Fibroblast of lung (primary cell): ENCODE data around the gene MYCL. TPM values are rescaled to one million over a fixed set of nuclear protein-coding genes. Genes with fewer than 3 reads are reported as not detected.

Experiments used
- DNase-seq, 2 donors: peaks; one replicate each; pipeline versions ENCODE4 v3.0.0 to v3.0.0-alpha.2; 2010; ENCODE audit warnings: low read depth in 2 of 2
- H2AFZ ChIP-seq: 2 replicates; pipeline ENCODE4 v1.5.1; 2012; ENCODE audit warnings: low read length, control low read depth, inconsistent platforms
- H3K27ac ChIP-seq: 2 replicates; pipeline ENCODE4 v1.5.1; 2011; ENCODE audit warnings: low read length, control low read depth; ENCODE audit not compliant: insufficient read depth
- H3K27me3 ChIP-seq: 2 replicates; pipeline ENCODE4 v1.5.1; 2011; ENCODE audit warnings: mild to moderate bottlenecking, low read length; ENCODE audit not compliant: control insufficient read depth, insufficient read depth
- H3K36me3 ChIP-seq: 2 replicates; pipeline ENCODE4 v1.5.1; 2011; ENCODE audit warnings: low read length; ENCODE audit not compliant: control insufficient read depth, insufficient read depth
- H3K4me1 ChIP-seq: 2 replicates; pipeline ENCODE4 v1.5.1; 2011; ENCODE audit warnings: low read length; ENCODE audit not compliant: control insufficient read depth, insufficient read depth; ENCODE audit errors: extremely low read depth
- H3K4me2 ChIP-seq: 2 replicates; pipeline ENCODE4 v1.5.1; 2011; ENCODE audit warnings: low read length, control low read depth; ENCODE audit not compliant: insufficient read depth; ENCODE audit errors: extremely low read depth
- H3K4me3 ChIP-seq, 4 experiments: fragments of 200-600 bp in 1 of 4; sonication (generic) in 1 of 4; replicated peaks in 1 of 4; 2 replicates each; pipeline ENCODE4 v1.5.1; 2011 to 2016; ENCODE audit warnings: low read length in 4 of 4, low read depth in 3 of 4, mild to moderate bottlenecking in 3 of 4, control low read depth in 2 of 4, inconsistent platforms in 1 of 4, mixed read lengths in 1 of 4; ENCODE audit not compliant: insufficient read depth in 1 of 4; ENCODE audit errors: control extremely low read depth in 1 of 4
- H3K79me2 ChIP-seq: 2 replicates; pipeline ENCODE4 v1.5.1; 2012; ENCODE audit warnings: mild to moderate bottlenecking, low read length, inconsistent platforms; ENCODE audit not compliant: control insufficient read depth, insufficient read depth
- H3K9ac ChIP-seq: 2 replicates; pipeline ENCODE4 v1.5.1; 2011; ENCODE audit warnings: mild to moderate bottlenecking, low read length, control low read depth; ENCODE audit not compliant: insufficient read depth
- H3K9me3 ChIP-seq: 2 replicates; pipeline ENCODE4 v1.5.1; 2012; ENCODE audit warnings: low read depth, low read length; ENCODE audit not compliant: control insufficient read depth, insufficient read depth
- H4K20me1 ChIP-seq: 2 replicates; pipeline ENCODE4 v1.5.1; 2011; ENCODE audit warnings: low read length; ENCODE audit not compliant: control insufficient read depth, insufficient read depth; ENCODE audit errors: extremely low read depth
- EZH2 ChIP-seq: IDR thresholded peaks from 2 replicates; pipeline ENCODE4 v1.5.1; 2012; ENCODE audit warnings: low read length, control low read depth, mild to moderate bottlenecking; ENCODE audit errors: missing control alignments
- polyA plus RNA-seq, 2 donors: library from polyadenylated mRNA; depleted of rRNA in 1 of 2; stranded (reverse) in 1 of 2; unstranded in 1 of 2; fragments of >200 nt; gene quantifications; 2 replicates each; pipeline ENCODE4 v1.2.1, GENCODE V29; 2011 to 2012; ENCODE audit warnings: missing spikeins in 1 of 2
- total RNA-seq: library from RNA; depleted of rRNA; stranded (reverse); fragments of >200 nt; gene quantifications from 2 replicates; pipeline ENCODE4 v1.2.1, GENCODE V29; 2014
- TF ChIP-seq, protein P1 (sequence below), 2 donors: IDR thresholded peaks in 1 of 2; conservative IDR thresholded peaks in 1 of 2; 1 replicate in 1 of 2; 2 replicates in 1 of 2; pipeline ENCODE4 v1.5.1; 2011 to 2012; ENCODE audit warnings: low read length in 2 of 2, control low read depth in 1 of 2, inconsistent platforms in 1 of 2, low read depth in 1 of 2, mild to moderate bottlenecking in 1 of 2

The MYCL gene
- total and polyA plus RNA-seq, 2 donors (not counting 1 experiment from before 2014, with no cell fraction given): under 0.01 to 0.09 TPM

- Histone ChIP-seq H3K9me3 (no peaks in the 10 kb centered on the region), H2AFZ (no peak overlapping the region), H3K4me3 (no peak overlapping the region), H3K9ac (no peak overlapping the region), H3K36me3 (no peaks in the 10 kb centered on the region), H3K27me3 (peaks cover 4% of the 10 kb centered on the region), H4K20me1 (no peaks in the 10 kb centered on the region), H3K27ac (no peak overlapping the region), H3K4me1 (no peaks in the 10 kb centered on the region), H3K4me2 (no peak overlapping the region), H3K79me2 (no peaks in the 10 kb centered on the region)
- DNase-seq: no peak
- TF ChIP-seq, protein P1, sequence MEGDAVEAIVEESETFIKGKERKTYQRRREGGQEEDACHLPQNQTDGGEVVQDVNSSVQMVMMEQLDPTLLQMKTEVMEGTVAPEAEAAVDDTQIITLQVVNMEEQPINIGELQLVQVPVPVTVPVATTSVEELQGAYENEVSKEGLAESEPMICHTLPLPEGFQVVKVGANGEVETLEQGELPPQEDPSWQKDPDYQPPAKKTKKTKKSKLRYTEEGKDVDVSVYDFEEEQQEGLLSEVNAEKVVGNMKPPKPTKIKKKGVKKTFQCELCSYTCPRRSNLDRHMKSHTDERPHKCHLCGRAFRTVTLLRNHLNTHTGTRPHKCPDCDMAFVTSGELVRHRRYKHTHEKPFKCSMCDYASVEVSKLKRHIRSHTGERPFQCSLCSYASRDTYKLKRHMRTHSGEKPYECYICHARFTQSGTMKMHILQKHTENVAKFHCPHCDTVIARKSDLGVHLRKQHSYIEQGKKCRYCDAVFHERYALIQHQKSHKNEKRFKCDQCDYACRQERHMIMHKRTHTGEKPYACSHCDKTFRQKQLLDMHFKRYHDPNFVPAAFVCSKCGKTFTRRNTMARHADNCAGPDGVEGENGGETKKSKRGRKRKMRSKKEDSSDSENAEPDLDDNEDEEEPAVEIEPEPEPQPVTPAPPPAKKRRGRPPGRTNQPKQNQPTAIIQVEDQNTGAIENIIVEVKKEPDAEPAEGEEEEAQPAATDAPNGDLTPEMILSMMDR (conservative IDR thresholded peaks at IDR 0.05 in 1 of 2, IDR thresholded peaks at IDR 0.05 in 1 of 2; ENCODE audit: low read depth in 1 of 2, low read length in 2 of 2): no peak
- no peak for TF ChIP-seq EZH2
Measured at GRCh38 chr1:39928809-39929587, 27.3 kb upstream of the MYCL start.

DNA sequence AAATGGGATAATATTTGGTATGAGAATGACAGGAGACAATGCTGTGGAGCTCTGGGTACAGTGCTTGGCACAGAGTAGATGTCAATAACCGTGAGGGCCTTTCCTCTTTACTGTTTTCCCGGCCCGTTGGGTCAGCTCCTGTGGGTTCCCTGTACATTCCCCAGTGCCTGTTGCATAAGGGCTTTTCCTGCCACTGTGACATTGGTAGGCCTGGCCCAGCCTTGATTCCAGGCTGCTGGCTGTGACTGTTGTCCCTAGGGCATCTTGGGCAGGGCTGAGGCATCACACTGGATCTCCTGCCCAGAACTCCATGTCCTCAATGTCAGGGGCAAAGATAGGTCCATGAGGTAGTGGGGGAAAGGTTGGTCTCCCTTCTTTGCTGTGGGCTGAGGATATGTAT is 25.8 kb upstream of the MYCL start:
- Histone ChIP-seq H4K20me1 (no peaks in the 10 kb centered on the region), H3K9me3 (no peaks in the 10 kb centered on the region), H3K4me3 (no peak overlapping the region), H3K79me2 (no peaks in the 10 kb centered on the region), H3K36me3 (no peaks in the 10 kb centered on the region), H3K4me2 (no peak overlapping the region), H3K9ac (no peak overlapping the region), H3K4me1 (no peaks in the 10 kb centered on the region), H2AFZ (no peak overlapping the region), H3K27me3 (peaks cover 4% of the 10 kb centered on the region), H3K27ac (no peak overlapping the region)
- no peak for TF ChIP-seq EZH2
- TF ChIP-seq, protein P1 (conservative IDR thresholded peaks at IDR 0.05 in 1 of 2, IDR thresholded peaks at IDR 0.05 in 1 of 2; ENCODE audit: low read depth in 1 of 2, low read length in 2 of 2): no peak
- no peak for DNase-seq

- no peak for DNase-seq
- Histone ChIP-seq H3K9ac (no peak overlapping the region), H4K20me1 (no peaks in the 10 kb centered on the region), H3K9me3 (no peaks in the 10 kb centered on the region), H3K27me3 (peaks cover 10% of the 10 kb centered on the region), H3K4me3 (no peak overlapping the region), H3K27ac (no peak overlapping the region), H3K4me1 (no peaks in the 10 kb centered on the region), H3K4me2 (no peak overlapping the region), H3K79me2 (no peaks in the 10 kb centered on the region), H2AFZ (no peak overlapping the region), H3K36me3 (no peaks in the 10 kb centered on the region)
- no peak for TF ChIP-seq EZH2
- TF ChIP-seq, protein P1 (conservative IDR thresholded peaks at IDR 0.05 in 1 of 2, IDR thresholded peaks at IDR 0.05 in 1 of 2; ENCODE audit: low read depth in 1 of 2, low read length in 2 of 2): no peak
Measured at GRCh38 chr1:39926820-39927219, 25.1 kb upstream of the MYCL start.
